ENCODE results near the gene RPTOR.

The RPTOR gene

GRCh38 chr17:80726558-80727408 is 182.1 kb downstream of the RPTOR start:
- no peaks in the 10 kb centered on the region for H3K9me3 ChIP-seq
- H3K4me1 ChIP-seq = peaks cover 30% of the 10 kb centered on the region
- DNase-seq = no peak
- no peaks in the 10 kb centered on the region for H3K27me3 ChIP-seq
- no peak overlapping the region for H3K4me3 ChIP-seq (ENCODE audit: low read depth, low read length)
- no peak for TF ChIP-seq CTCF (IDR thresholded peaks at IDR 0.05; ENCODE audit: low read depth, low read length)
- H3K36me3 ChIP-seq = no peaks in the 10 kb centered on the region

GRCh38 chr17:80727409-80727755 is 182.7 kb downstream of the RPTOR start:
- DNase-seq = no peak
- Histone ChIP-seq H3K9me3 (no peaks in the 10 kb centered on the region), H3K36me3 (no peaks in the 10 kb centered on the region), H3K4me1 (peaks cover 30% of the 10 kb centered on the region), H3K27me3 (no peaks in the 10 kb centered on the region), H3K4me3 (ENCODE audit: low read depth, low read length) (no peak overlapping the region)
- TF ChIP-seq CTCF (IDR thresholded peaks at IDR 0.05; ENCODE audit: low read depth, low read length) = no peak

- no peak for DNase-seq
- Histone ChIP-seq H3K9me3 (no peaks in the 10 kb centered on the region), H3K4me3 (ENCODE audit: low read depth, low read length) (no peak overlapping the region), H3K4me1 (peaks cover 30% of the 10 kb centered on the region), H3K36me3 (no peaks in the 10 kb centered on the region), H3K27me3 (no peaks in the 10 kb centered on the region)
- TF ChIP-seq CTCF (IDR thresholded peaks at IDR 0.05; ENCODE audit: low read depth, low read length) = no peak
Observed at GRCh38 chr17:80729016-80729415, 184.4 kb downstream of the RPTOR start.

GRCh38 chr17:80729761-80730160 is 185.1 kb downstream of the RPTOR start:
- TF ChIP-seq CTCF (IDR thresholded peaks at IDR 0.05; ENCODE audit: low read depth, low read length) = no peak
- no peak overlapping the region for H3K4me3 ChIP-seq (ENCODE audit: low read depth, low read length)
- no peaks in the 10 kb centered on the region for H3K36me3 ChIP-seq
- no peaks in the 10 kb centered on the region for H3K9me3 ChIP-seq
- H3K4me1 ChIP-seq = peaks cover 27% of the 10 kb centered on the region
- no peak for DNase-seq
- no peaks in the 10 kb centered on the region for H3K27me3 ChIP-seq

GRCh38 chr17:80730739-80731138 is 186.1 kb downstream of the RPTOR start:
- Histone ChIP-seq H3K36me3 (no peaks in the 10 kb centered on the region), H3K4me3 (ENCODE audit: low read depth, low read length) (no peak overlapping the region), H3K9me3 (no peaks in the 10 kb centered on the region), H3K27me3 (no peaks in the 10 kb centered on the region), H3K4me1 (peaks cover 19% of the 10 kb centered on the region)
- TF ChIP-seq CTCF (IDR thresholded peaks at IDR 0.05; ENCODE audit: low read depth, low read length) = no peak
- no peak for DNase-seq

- no peaks in the 10 kb centered on the region for H3K36me3 ChIP-seq
- DNase-seq = no peak
- H3K27me3 ChIP-seq = no peaks in the 10 kb centered on the region
- no peak for TF ChIP-seq CTCF (IDR thresholded peaks at IDR 0.05; ENCODE audit: low read depth, low read length)
- H3K9me3 ChIP-seq = no peaks in the 10 kb centered on the region
- no peak overlapping the region for H3K4me3 ChIP-seq (ENCODE audit: low read depth, low read length)
- peaks cover 13% of the 10 kb centered on the region for H3K4me1 ChIP-seq
Observed at GRCh38 chr17:80731323-80731722, 186.7 kb downstream of the RPTOR start.

Measured in BE2C (cell line).